Caco-2 (cell line): Measurements from ENCODE around the gene RGPD8. TPM values are rescaled to one million over a fixed set of nuclear protein-coding genes. Genes with fewer than 3 reads are reported as not detected.

Experiments
- total RNA-seq: library from RNA; stranded (reverse); gene quantifications from 2 replicates; pipeline ENCODE4 v1.2.3, GENCODE V29; 2022

RGPD8 gene
- total RNA-seq, 1 experiment from 2014 or later: 17.5 TPM

Other genes with a start within 250 kb of the RGPD8 start
- 17.6 and 19.9 TPM in 2 replicates for gene ZC3H8, start 178.6 kb downstream of the RGPD8 start, total RNA-seq
- gene ZC3H6, start 158.0 kb downstream of the RGPD8 start, total RNA-seq: 1.9 and 3.2 TPM in 2 replicates
- 40.8 and 46.9 TPM in 2 replicates for gene TTL, start 48.5 kb upstream of the RGPD8 start, total RNA-seq
- 38.3 and 42.2 TPM in 2 replicates for gene POLR1B, start 108.8 kb upstream of the RGPD8 start, total RNA-seq
- gene CHCHD5, start 151.0 kb upstream of the RGPD8 start, total RNA-seq: 50.7 and 56.0 TPM in 2 replicates
- gene SLC20A1, start 212.3 kb upstream of the RGPD8 start, total RNA-seq: 91.1 and 102 TPM in 2 replicates